Activated T-helper 9 cell treated with anti-CD3 and anti-CD28 coated beads, Interleukin-2, amount 50 U/mL, for 16 hours (primary cell): ENCODE measurements around the gene SMDT1.
"Not testable (repeated sequence)": the region's sequence is repeated elsewhere in the genome, so short reads cannot be mapped to it uniquely, and the experiment has no call there.

Experiments used
- DNase-seq: peaks from one replicate; pipeline ENCODE4 v3.0.0-alpha.2; 2020; ENCODE audit warnings: low read depth

Gene SMDT1

DNA sequence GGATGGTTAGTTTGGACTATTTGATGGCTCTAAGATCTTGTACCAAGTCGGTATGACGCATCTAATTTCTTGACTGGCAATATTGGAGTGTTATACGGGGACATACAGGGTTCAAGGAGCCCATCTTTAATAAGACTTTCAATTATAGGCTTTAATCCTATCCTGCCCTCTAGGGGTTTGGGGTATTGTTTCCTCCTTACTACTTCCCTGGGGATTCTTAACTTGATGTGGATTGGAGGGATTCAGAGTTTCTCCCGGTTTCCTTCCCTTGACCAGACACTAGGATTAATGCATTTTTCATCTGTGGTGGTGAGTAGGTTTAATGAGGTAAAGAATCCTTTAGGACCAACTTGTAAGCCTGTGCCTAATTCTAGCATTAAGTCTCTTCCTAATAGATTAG, 32.3 kb downstream of the SMDT1 start:
- no peak for DNase-seq

DNA sequence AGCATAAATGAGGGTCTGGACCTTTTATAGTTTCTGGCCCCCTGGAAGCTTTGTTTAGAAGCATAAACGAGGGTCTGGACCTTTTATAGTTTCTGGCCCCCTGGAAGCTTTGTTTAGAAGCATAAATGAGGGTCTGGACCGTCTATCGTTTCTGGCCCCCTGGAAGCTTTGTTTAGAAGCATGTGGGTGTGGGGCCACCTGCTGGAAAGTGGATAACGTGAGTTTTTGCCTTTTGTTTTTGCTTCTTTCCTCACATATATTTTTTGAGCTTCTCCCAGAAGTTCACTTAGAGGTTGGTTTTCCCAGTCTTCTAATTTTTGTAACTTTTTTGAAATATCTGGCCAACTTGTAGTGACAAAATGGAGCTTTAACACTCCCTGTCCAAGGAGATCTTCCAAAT, 33.3 kb downstream of the SMDT1 start:
- DNase-seq = not testable (repeated sequence)

DNA sequence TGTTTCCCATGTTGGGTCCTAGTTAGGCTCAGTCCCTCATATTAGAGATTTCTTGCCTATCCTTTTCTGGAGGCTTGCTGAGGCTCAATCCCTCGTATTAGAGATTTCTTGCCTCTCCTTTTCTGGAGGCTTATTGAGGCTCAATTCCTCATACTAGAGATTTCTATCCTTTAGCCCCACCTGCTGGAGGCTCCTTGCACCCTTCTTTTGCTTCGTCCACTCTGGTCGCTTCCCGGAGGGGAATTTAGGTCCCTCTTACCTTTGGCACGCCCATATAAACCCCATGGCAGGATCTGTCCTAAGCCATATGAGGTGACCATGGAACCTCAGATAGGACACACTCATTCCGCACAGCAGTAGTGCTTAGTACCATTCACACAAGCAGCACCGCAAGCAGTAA, 35.2 kb downstream of the SMDT1 start:
- DNase-seq = no peak

DNA sequence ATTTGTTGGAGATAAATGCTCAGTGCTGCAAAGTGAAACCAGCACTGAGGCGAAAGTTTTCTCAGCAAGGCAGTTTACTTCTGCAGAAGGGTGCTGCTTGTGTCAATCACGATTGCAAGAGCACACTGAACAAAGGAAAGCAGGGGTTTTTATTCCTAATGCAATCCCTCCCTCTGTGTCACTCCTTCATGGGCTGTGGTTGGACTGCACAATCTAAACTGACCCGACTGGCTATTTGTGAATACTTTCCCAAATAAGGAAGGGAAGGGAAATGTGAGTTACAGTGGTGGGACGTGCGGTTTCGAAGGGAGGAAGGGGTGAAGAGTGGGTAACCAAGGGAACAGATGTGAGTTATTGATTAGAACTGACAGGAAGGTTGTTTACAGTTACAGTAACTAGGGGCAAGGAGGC, 35.9 kb downstream of the SMDT1 start:
- DNase-seq = not testable (repeated sequence)

DNA sequence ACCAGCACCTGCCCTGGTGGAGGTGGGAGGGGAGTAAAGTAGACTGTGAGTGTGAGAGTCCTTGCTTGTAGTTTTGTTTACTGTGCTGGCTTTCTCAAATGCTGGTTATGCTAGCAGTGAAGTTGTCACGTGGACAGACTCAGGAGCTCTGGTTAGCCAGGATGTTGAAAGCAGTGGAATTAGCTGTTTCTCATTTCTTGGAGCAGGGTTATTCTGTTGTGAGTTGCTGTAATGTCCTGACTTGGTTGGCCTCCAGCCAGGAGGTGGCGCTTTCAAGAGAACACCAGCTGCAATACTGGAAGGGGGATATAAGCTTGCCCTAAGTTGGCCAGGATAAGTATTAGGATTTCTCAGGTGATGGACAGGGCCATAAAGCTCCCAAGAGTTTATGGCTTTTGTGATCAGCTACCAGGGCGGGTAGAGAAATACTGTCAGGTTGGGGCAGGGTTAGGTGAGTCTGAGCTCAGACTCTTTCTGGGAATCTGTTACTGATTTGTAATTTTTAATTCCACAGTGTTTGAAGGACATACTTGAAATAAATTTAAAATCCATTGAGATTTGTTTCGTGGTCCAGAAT, 37.4 kb downstream of the SMDT1 start:
- DNase-seq = no peak

DNA sequence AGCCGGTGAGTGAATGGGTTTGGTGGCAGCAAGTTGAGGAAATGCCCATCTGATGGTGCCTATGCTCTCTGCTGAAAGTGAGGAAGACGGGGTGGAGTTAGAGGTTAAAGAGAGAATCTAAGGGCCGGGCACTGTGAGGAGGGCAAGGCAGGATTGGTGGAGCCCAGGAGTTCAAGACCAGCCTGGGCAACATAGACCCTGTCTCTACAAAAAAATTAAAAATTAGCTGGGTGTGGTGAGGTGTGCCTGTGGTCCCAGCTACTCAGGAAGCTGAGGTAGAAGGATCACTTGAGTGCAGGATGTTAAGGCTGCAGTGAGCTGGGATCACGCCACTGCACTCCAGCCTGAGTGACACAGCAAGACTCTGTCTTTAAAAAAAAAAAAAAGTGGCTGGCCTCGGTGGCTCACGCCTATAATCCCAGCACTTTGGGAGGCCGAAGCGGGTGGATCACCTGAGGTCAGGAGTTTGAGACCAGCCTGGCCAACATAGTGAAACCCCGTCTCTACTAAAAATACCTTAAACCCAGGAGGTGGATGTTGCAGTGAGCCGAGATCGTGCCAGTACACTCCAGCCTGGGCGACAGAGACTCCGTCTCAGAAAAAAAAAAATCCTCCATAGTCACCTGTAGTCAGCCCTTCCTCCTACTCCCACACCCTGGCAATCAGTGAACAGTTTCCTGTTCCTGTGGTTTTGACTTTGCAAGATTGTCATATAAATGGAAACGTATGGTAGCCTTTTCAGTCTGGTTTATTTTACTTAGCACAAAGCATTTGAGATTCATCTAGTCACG, 40.9 kb downstream of the SMDT1 start:
- DNase-seq = not testable (repeated sequence)

DNA sequence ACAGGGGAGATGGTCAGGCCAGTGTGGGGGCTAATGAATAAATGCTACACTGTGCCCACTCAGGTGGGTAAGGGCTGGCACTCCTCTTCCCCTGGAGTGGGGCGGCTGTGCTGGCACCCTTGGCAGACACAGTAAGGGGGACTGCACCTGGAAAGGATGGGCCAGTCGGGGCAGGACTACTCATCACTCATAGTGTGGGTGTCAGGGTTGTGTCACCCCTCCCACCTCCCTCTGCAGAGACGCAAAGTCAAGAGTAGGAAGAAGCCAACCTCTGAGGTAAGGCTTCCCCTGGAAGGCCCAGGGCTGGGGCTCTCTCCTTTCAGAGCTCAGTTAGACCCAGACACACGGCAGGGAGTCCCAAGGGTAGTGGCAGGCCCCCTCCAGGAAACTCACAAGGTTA, 44.0 kb downstream of the SMDT1 start:
- DNase-seq = not testable (repeated sequence)

DNA sequence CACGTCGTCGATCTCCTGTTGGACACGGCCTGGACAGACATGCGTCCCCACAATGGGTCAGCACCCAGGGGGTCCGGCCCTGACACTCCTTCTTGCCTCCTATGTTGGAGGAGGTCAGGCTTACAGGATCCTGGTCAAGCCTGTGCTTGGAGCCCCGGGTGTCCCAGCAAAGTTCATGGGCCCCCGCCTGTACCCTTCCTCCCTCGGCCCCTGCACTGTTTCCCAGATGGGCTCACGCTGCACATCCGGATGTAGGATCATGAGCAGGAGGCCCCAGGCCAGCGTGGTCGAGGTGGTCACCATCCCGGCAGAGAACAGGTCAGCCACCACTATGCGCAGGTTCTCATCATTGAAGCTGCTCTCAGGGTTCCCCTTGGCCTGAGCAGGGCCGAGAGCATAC, 48.1 kb downstream of the SMDT1 start:
- DNase-seq = no peak

DNA sequence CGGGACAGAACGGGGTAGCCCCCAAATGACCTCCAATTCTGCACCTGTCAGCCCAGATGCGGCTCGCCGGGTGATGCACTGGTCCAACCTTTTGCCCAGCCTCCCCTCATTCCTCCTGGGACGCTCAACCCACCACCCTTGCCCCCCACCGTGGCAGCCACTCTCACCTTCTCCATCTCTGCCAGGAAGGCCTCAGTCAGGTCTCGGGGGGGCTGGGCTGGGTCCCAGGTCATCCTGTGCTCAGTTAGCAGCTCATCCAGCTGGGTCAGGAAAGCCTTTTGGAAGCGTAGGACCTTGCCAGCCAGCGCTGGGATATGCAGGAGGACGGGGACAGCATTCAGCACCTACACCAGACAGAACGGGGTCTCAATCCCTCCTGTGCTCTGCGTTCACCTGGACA, 48.5 kb downstream of the SMDT1 start:
- DNase-seq = not testable (repeated sequence)

DNA sequence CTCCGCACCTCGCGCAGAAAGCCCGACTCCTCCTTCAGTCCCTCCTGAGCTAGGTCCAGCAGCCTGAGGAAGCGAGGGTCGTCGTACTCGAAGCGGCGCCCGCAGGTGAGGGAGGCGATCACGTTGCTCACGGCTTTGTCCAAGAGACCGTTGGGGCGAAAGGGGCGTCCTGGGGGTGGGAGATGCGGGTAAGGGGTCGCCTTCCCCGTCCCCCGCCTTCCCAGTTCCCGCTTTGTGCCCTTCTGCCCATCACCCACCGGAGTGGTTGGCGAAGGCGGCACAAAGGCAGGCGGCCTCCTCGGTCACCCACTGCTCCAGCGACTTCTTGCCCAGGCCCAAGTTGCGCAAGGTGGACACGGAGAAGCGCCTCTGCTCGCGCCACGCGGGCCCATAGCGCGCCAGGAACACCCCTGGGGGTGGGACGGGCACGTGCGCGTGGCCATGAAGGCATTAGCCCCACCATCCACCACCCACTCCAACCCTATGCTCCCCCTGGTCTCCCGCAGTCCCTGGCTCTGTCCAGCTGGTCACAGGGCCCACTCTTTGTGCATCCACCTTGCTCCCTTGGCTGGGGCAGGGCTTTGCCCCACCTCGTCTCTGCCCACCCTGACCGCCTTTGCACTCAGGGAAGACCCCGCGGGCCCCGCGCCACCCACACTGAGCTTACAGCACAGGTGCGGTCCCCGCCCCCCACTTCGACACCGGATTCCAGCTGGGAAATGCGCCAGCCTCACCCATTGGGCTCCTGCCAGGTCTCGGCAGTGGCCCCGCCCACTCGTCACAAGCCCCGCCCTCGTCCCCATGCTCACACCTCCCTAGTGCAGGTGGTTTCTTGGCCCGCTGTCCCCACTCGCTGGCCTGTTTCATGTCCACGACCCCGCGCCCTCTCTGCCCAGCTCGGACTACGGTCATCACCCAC, 49.5 kb downstream of the SMDT1 start:
- not testable (repeated sequence) for DNase-seq

DNA sequence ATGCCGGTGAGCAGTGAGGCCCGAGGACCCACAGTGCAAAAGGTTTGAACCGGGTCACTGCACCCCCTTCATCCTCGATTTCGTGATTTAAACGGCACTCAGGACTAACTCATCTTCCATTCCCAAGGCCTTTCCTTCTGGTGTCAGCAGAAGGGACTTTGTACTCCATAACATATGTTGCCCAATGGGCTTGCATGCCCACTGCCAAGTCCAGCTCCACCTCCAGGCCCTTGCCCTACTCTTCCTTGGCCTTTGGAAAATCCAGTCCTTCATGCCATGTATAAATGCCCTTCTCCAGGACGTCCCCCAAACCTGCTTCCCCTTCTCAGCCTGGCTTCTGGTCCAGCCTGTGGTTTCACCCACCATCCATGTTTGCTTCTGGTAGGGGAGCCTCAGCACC, 50.7 kb downstream of the SMDT1 start:
- DNase-seq = not testable (repeated sequence)

DNA sequence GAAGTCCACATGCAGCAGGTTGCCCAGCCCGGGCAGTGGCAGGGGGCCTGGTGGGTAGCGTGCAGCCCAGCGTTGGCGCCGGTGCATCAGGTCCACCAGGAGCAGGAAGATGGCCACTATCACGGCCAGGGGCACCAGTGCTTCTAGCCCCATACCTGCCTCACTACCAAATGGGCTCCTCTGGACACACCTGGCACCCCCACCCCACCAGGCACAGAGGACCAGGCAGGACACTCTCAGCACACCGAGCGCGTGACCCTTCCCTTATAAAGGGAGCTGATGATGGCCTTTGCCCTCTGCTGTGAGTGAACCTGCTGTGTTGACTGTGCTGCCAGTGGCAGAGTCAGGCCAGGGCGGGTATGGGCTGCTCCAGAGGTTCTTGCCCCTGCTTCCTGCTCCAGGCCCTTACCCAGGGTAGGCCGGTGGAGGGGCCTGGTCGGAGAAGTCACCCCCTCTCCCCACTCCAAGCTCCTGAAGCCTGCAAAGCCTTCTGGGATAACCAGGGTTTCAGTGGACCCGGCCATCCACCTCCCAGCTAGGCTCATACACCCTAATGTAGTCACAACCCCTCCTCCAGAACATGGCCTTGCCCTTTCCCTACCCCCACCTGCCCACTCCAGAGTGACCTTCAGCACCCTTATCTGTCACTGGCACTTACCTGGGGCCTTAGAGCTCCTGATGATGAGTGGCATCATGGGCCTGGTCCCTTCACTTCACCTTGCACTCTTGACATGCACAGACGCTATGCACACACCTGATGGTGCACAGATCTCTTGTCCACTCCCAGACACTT, 51.3 kb downstream of the SMDT1 start, which contains the start of gene CYP2D6:
Gene CYP2D6, minus strand, starts transcription at position 172 of the 793 bp plus-strand sequence. Its CDS starts 19 bp downstream, at position 153.
- not testable (repeated sequence) for DNase-seq

DNA sequence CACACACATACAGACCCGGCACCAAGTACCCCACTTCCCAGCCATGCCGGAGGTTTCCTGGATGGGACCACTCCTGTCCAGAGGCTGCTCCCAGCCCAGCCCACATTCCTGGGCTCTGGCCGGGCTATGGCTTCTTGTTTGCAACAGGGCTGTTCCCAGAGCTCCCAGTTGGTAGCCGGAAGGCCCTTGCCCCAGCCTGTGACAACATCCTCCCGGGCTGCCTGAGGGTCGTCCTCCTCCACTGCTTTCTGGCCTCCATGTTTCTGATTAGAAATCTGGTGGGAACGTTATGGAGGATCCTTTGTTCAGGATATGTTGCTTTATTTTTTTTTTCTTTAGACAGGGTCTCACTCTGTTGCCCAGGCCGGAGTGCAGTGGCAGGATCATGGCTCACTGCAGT, 52.1 kb downstream of the SMDT1 start:
- DNase-seq = no peak

DNA sequence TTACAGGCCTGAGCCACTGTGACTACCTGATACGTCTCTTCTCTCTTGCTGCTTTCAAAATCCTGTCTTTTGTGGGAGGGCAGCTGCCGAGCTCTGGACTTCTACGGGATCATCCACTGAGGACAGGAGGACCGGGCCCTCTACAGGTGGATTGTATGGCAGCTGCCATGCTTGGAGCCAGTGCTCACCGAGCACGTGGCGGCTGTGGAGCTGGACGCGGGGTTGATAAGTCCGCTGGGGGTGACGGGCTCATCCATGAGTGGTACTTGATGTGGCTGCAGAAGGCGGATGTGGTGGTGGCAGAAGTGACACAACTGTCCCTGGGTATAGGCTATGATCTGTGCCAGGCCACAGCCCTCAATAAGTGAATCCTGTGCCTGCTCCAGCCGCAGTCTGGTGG, 53.0 kb downstream of the SMDT1 start:
- DNase-seq = no peak
